IPS DF 6.9 (cell line): ENCODE data around the gene BCAS3.
"Not testable (repeated sequence)": the region's sequence is repeated elsewhere in the genome, so short reads cannot be mapped to it uniquely, and the experiment has no call there.

Experiments
- DNase-seq: peaks from one replicate; pipeline ENCODE4 v3.0.0-alpha.2; 2013; ENCODE audit warnings: low read depth, low spot score
- H3K27ac ChIP-seq: one replicate; pipeline ENCODE4 v1.5.1; 2013; ENCODE audit warnings: low read length, control low read depth
- H3K27me3 ChIP-seq: 2 replicates; pipeline ENCODE4 v1.6.1; 2013; ENCODE audit warnings: mild to moderate bottlenecking, low read length; ENCODE audit not compliant: control insufficient read depth, insufficient read depth
- H3K36me3 ChIP-seq: 2 replicates; pipeline ENCODE4 v1.6.1; 2013; ENCODE audit warnings: low read length; ENCODE audit not compliant: control insufficient read depth, insufficient read depth
- H3K4me1 ChIP-seq: 2 replicates; pipeline ENCODE4 v1.6.1; 2013; ENCODE audit warnings: low read length; ENCODE audit not compliant: control insufficient read depth, insufficient read depth
- H3K4me3 ChIP-seq: 2 replicates; pipeline ENCODE4 v1.5.1; 2013; ENCODE audit warnings: mild to moderate bottlenecking, low read length
- H3K9me3 ChIP-seq: 2 replicates; pipeline ENCODE4 v1.6.1; 2013; ENCODE audit warnings: low read length, inconsistent platforms; ENCODE audit not compliant: control insufficient read depth, insufficient read depth
- WGBS: extraction: QIAGEN DNeasy Blood & Tissue Kit; methylation state at CpG from one replicate; pipeline ENCODE4 v1.1.7; 2013; ENCODE audit warnings: mixed read lengths, missing lambda C conversion rate; ENCODE audit not compliant: insufficient read length, insufficient coverage; 5-methylcytosine and 5-hydroxymethylcytosine counted together

BCAS3 gene

GRCh38 chr17:60771621-60772020 lies 94.0 kb downstream of the BCAS3 start:
- H3K27ac ChIP-seq, DNase-seq, H3K4me1 ChIP-seq, H3K36me3 ChIP-seq, H3K4me3 ChIP-seq, H3K9me3 ChIP-seq, H3K27me3 ChIP-seq: not testable (repeated sequence)
- WGBS: no CpG with 5 or more reads among the region's 5 CpGs

- no peak overlapping the region for H3K4me3 ChIP-seq
- H3K27me3 ChIP-seq: no peaks in the 10 kb centered on the region
- H3K4me1 ChIP-seq: no peaks in the 10 kb centered on the region
- no peaks in the 10 kb centered on the region for H3K36me3 ChIP-seq
- no CpG with 5 or more reads among the region's 7 CpGs for WGBS
- no peaks in the 10 kb centered on the region for H3K9me3 ChIP-seq
- H3K27ac ChIP-seq: no peak overlapping the region
- no peak for DNase-seq
Observed at GRCh38 chr17:60773552-60773951, 95.9 kb downstream of the BCAS3 start.

- DNase-seq: no peak
- H3K4me1 ChIP-seq: no peaks in the 10 kb centered on the region
- H3K36me3 ChIP-seq: no peaks in the 10 kb centered on the region
- no peaks in the 10 kb centered on the region for H3K9me3 ChIP-seq
- no peak overlapping the region for H3K27ac ChIP-seq
- H3K27me3 ChIP-seq: no peaks in the 10 kb centered on the region
- no peak overlapping the region for H3K4me3 ChIP-seq
Observed at GRCh38 chr17:60781880-60782412, 104.3 kb downstream of the BCAS3 start.

- Histone ChIP-seq H3K4me1 (no peaks in the 10 kb centered on the region), H3K9me3 (no peaks in the 10 kb centered on the region), H3K4me3 (no peak overlapping the region), H3K36me3 (no peaks in the 10 kb centered on the region), H3K27ac (no peak overlapping the region), H3K27me3 (no peaks in the 10 kb centered on the region)
- no peak for DNase-seq
- WGBS: no CpG with 5 or more reads among the region's 3 CpGs
Observed at GRCh38 chr17:60782742-60783141, 105.1 kb downstream of the BCAS3 start.

- no peaks in the 10 kb centered on the region for H3K36me3 ChIP-seq
- no peaks in the 10 kb centered on the region for H3K4me1 ChIP-seq
- no peaks in the 10 kb centered on the region for H3K9me3 ChIP-seq
- no peak overlapping the region for H3K4me3 ChIP-seq
- H3K27me3 ChIP-seq: no peaks in the 10 kb centered on the region
- DNase-seq: no peak
- no peak overlapping the region for H3K27ac ChIP-seq
Observed at GRCh38 chr17:60790205-60790604, 112.6 kb downstream of the BCAS3 start.

- no peaks in the 10 kb centered on the region for H3K36me3 ChIP-seq
- WGBS: no CpG with 5 or more reads among the region's 10 CpGs
- no peak overlapping the region for H3K27ac ChIP-seq
- H3K4me3 ChIP-seq: no peak overlapping the region
- no peaks in the 10 kb centered on the region for H3K27me3 ChIP-seq
- DNase-seq: no peak
- H3K9me3 ChIP-seq: no peaks in the 10 kb centered on the region
- no peaks in the 10 kb centered on the region for H3K4me1 ChIP-seq
Observed at GRCh38 chr17:60792250-60792898, 114.7 kb downstream of the BCAS3 start.

- no peak overlapping the region for H3K27ac ChIP-seq
- no CpG with 5 or more reads among the region's 8 CpGs for WGBS
- H3K27me3 ChIP-seq: no peaks in the 10 kb centered on the region
- H3K4me1 ChIP-seq: no peaks in the 10 kb centered on the region
- H3K36me3 ChIP-seq: no peaks in the 10 kb centered on the region
- H3K4me3 ChIP-seq: no peak overlapping the region
- no peaks in the 10 kb centered on the region for H3K9me3 ChIP-seq
- DNase-seq: no peak
Observed at GRCh38 chr17:60798576-60798975, 120.9 kb downstream of the BCAS3 start.

- no peak for DNase-seq
- H3K9me3 ChIP-seq: no peaks in the 10 kb centered on the region
- no CpG with 5 or more reads among the region's 6 CpGs for WGBS
- no peak overlapping the region for H3K4me3 ChIP-seq
- H3K36me3 ChIP-seq: no peaks in the 10 kb centered on the region
- no peaks in the 10 kb centered on the region for H3K4me1 ChIP-seq
- H3K27ac ChIP-seq: no peak overlapping the region
- no peaks in the 10 kb centered on the region for H3K27me3 ChIP-seq
Observed at GRCh38 chr17:60802377-60802776, 124.7 kb downstream of the BCAS3 start.

GRCh38 chr17:60803059-60803458 lies 125.4 kb downstream of the BCAS3 start:
- Histone ChIP-seq H3K27me3 (no peaks in the 10 kb centered on the region), H3K36me3 (no peaks in the 10 kb centered on the region), H3K9me3 (no peaks in the 10 kb centered on the region), H3K4me1 (no peaks in the 10 kb centered on the region), H3K27ac (no peak overlapping the region), H3K4me3 (no peak overlapping the region)
- DNase-seq: no peak
- no CpG with 5 or more reads among the region's 6 CpGs for WGBS

- DNase-seq: no peak
- Histone ChIP-seq H3K9me3 (no peaks in the 10 kb centered on the region), H3K27me3 (no peaks in the 10 kb centered on the region), H3K27ac (no peak overlapping the region), H3K36me3 (no peaks in the 10 kb centered on the region), H3K4me3 (no peak overlapping the region), H3K4me1 (no peaks in the 10 kb centered on the region)
- WGBS: no CpG with 5 or more reads among the region's 3 CpGs
Observed at GRCh38 chr17:60804831-60805230, 127.2 kb downstream of the BCAS3 start.

- no CpG with 5 or more reads among the region's 1 CpG for WGBS
- no peak for DNase-seq
- Histone ChIP-seq H3K27me3 (no peaks in the 10 kb centered on the region), H3K36me3 (no peaks in the 10 kb centered on the region), H3K27ac (no peak overlapping the region), H3K4me3 (no peak overlapping the region), H3K9me3 (no peaks in the 10 kb centered on the region), H3K4me1 (no peaks in the 10 kb centered on the region)
Observed at GRCh38 chr17:60809421-60809820, 131.8 kb downstream of the BCAS3 start.
